Measurements from ENCODE around the gene PHF13. TPM values are rescaled to one million over a fixed set of nuclear protein-coding genes. Genes with fewer than 3 reads are reported as not detected.

PHF13 gene
- total and polyA plus RNA-seq, 2 of the 4 experiments (the other 2 are of a cell fraction), result 7.3 to 9.8 TPM

DNA sequence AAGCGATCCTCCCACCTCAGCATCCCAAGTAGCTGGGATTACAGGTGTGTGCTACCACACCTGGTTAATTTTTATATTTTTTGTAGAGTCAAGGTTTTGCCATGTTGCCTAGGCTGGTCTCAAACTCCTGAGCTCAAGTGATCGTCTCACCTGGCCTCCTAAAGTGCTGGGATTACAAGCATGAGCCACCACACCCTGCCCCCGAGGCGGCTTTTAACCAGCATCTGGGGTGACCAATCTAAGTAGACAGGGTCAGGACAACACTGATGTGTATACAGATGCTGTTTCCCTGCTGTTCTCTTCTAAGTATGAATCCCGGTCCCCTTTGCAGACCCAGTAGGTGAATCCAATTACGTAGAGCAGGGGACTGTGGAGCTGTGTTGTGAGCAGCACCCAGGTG lies 35.0 kb downstream of the PHF13 start:
- Histone ChIP-seq H2AK9ac (replicated peaks; ENCODE audit: low read depth, low read length, poor library complexity) (no peak overlapping the region), H2AFZ (replicated peaks; ENCODE audit: low read length, poor library complexity) (no peak overlapping the region), H2BK20ac (ENCODE audit: low read depth, low read length) (no peak overlapping the region), H3K4ac (ENCODE audit: low read depth, low read length) (no peak overlapping the region), H4K5ac (ENCODE audit: low read depth, low read length) (no peak overlapping the region), H3K4me1 (ENCODE audit: control insufficient read depth, insufficient read depth, low read length) (no peaks in the 10 kb centered on the region), H3K27me3 (ENCODE audit: control insufficient read depth, insufficient read depth, low read length) (no peaks in the 10 kb centered on the region), H2BK120ac (ENCODE audit: low read depth, low read length) (no peak overlapping the region), H2AK5ac (ENCODE audit: low read depth, low read length) (no peak overlapping the region), H3K9me1 (ENCODE audit: insufficient read depth, low read length) (no peaks in the 10 kb centered on the region), H2BK5ac (ENCODE audit: low read depth, low read length, poor library complexity, severe bottlenecking) (no peak overlapping the region), H3K27ac (ENCODE audit: insufficient read depth, low read length) (no peak overlapping the region), H3K14ac (replicated peaks; ENCODE audit: low read depth, low read length) (no peak overlapping the region), H3K9me3 (ENCODE audit: control insufficient read depth, insufficient read depth, low read length) (no peaks in the 10 kb centered on the region), H3K4me2 (ENCODE audit: low read depth, low read length) (no peak overlapping the region), H3K79me1 (ENCODE audit: low read depth in 1 of 2, low read length in 2 of 2) (peaks cover 0 to 4% of the 10 kb centered on the region in 2 experiments; a peak in 1 of 4 replicates), H3K36me3 (ENCODE audit: control insufficient read depth, insufficient read depth, low read length) (peaks cover 36% of the 10 kb centered on the region), H3K9ac (ENCODE audit: low read depth, low read length) (no peak overlapping the region), H3K56ac (ENCODE audit: extremely low read depth, insufficient read depth, low read length) (no peak overlapping the region), H3K4me3 (ENCODE audit: insufficient read depth, low read depth, low read length) (no peak overlapping the region), H4K20me1 (ENCODE audit: insufficient read depth, low read length) (0 out of 2 replicates have a peak, but pooled peaks cover 4% of the 10 kb centered on the region), H2BK15ac (ENCODE audit: low read depth, low read length) (no peak overlapping the region), H3K18ac (ENCODE audit: low read depth, low read length) (no peak overlapping the region), H4K8ac (ENCODE audit: low read depth in 2 of 2, low read length in 2 of 2) (no peak overlapping the region), H3K23ac (ENCODE audit: low read depth, low read length) (no peak overlapping the region), H4K91ac (ENCODE audit: insufficient read depth, low read depth, low read length) (no peak overlapping the region)
- ATAC-seq (ENCODE audit: low read depth) (no peak), DNase-seq (no peak)
- no TSS peak for BruUV-seq (replicated peaks)
- ChIA-PET CTCF (no interaction called here), POLR2A (ENCODE audit: unreplicated experiment) (no interaction called here)
- in situ Hi-C loops (cut with MboI; ENCODE audit: low sequenced_read_pairs) (loop anchor here (10.0 kb wide), 1 partner anchor 154 kb away; the partner anchor contains the start of gene PLEKHG5), dilution Hi-C loops (cut with HindIII; ENCODE audit: low sequenced_read_pairs, unreplicated experiment) (no loop called here), intact Hi-C loops (cut with micrococcal nuclease) (no loop called here)
- TF ChIP-seq, protein P1, sequence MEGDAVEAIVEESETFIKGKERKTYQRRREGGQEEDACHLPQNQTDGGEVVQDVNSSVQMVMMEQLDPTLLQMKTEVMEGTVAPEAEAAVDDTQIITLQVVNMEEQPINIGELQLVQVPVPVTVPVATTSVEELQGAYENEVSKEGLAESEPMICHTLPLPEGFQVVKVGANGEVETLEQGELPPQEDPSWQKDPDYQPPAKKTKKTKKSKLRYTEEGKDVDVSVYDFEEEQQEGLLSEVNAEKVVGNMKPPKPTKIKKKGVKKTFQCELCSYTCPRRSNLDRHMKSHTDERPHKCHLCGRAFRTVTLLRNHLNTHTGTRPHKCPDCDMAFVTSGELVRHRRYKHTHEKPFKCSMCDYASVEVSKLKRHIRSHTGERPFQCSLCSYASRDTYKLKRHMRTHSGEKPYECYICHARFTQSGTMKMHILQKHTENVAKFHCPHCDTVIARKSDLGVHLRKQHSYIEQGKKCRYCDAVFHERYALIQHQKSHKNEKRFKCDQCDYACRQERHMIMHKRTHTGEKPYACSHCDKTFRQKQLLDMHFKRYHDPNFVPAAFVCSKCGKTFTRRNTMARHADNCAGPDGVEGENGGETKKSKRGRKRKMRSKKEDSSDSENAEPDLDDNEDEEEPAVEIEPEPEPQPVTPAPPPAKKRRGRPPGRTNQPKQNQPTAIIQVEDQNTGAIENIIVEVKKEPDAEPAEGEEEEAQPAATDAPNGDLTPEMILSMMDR (conservative IDR thresholded peaks at IDR 0.05; ENCODE audit: low read depth, low read length), result no peak
- no peak for TF ChIP-seq MAZ (IDR thresholded peaks at IDR 0.05; ENCODE audit: borderline replicate concordance, low read depth, low read length)
- TF ChIP-seq RAD21 (IDR thresholded peaks at IDR 0.05; ENCODE audit: low read length), result no peak
- no peak for TF ChIP-seq MAFK (IDR thresholded peaks at IDR 0.05; ENCODE audit: low read depth, low read length)
- no peak for TF ChIP-seq CHD1 (IDR thresholded peaks at IDR 0.05; ENCODE audit: low read depth, low read length)
- TF ChIP-seq NFE2L2 (IDR thresholded peaks at IDR 0.05; ENCODE audit: low read depth, low read length), result no peak
- WGBS, 2 experiments (ENCODE audit: extremely low coverage in 2 of 2, insufficient read length in 1 of 2), result no CpG with 5 or more reads among the region's 6 CpGs
